ENCODE data around the gene KIRREL3. TPM values are rescaled to one million over a fixed set of nuclear protein-coding genes. Genes with fewer than 3 reads are reported as not detected.
A peak's percentile ranks its signal among the peaks of the same experiment; 100 is the strongest.

The KIRREL3 gene
- polyA plus RNA-seq, 1 of the 3 experiments (the other 2 are of a cell fraction): 3.7 TPM

- Histone ChIP-seq H3K36me3 (replicated peaks in 1 of 2; ENCODE audit: control insufficient read depth in 1 of 2, insufficient read depth in 2 of 2, low read length in 1 of 2) (no peaks in the 10 kb centered on the region), H3K79me2 (ENCODE audit: insufficient read depth) (no peaks in the 10 kb centered on the region), H3K4me3 (ENCODE audit: low read depth in 2 of 2, low read length in 1 of 2) (no peak overlapping the region), H3K9me2 (no peaks in the 10 kb centered on the region), H3K4me1 (ENCODE audit: control insufficient read depth in 1 of 2, insufficient read depth in 2 of 2, low read depth in 1 of 2, low read length in 1 of 2) (no peaks in the 10 kb centered on the region), H4K20me1 (ENCODE audit: insufficient read depth) (no peaks in the 10 kb centered on the region), H3F3A (replicated peaks; ENCODE audit: insufficient read depth) (no peaks in the 10 kb centered on the region), H2AFZ (ENCODE audit: low read depth) (no peak overlapping the region), H3K9me3 (no peaks in the 10 kb centered on the region), H3K27me3 (ENCODE audit: insufficient read depth) (no peaks in the 10 kb centered on the region), H3K9ac (no peak overlapping the region), H3K27ac (ENCODE audit: low read depth in 2 of 2, low read length in 1 of 2) (no peak overlapping the region), H3K4me2 (no peak overlapping the region)
- ChIA-PET POLR2A (no interaction called here), CTCF (interaction anchor here (1.1 to 2.1 kb wide), 2 partner anchors 162 to 398 kb away, joined by 3 to 8 read pairs; no protein-coding TSS in a partner anchor)
- DNase-seq: no peak
- TF ChIP-seq NRF1 (IDR thresholded peaks at IDR 0.05; ENCODE audit: low read depth, low read length) (no peak), PBX3 (IDR thresholded peaks at IDR 0.05) (no peak), FOXM1 (IDR thresholded peaks at IDR 0.05; ENCODE audit: low read depth) (no peak), CHD2 (IDR thresholded peaks at IDR 0.05; ENCODE audit: low read length, partially characterized antibody) (no peak), JUND (IDR thresholded peaks at IDR 0.05) (no peak), GABPA (IDR thresholded peaks at IDR 0.05; ENCODE audit: low read depth) (no peak), MAX (IDR thresholded peaks at IDR 0.05; ENCODE audit: low read depth) (no peak), POLR2AphosphoS5 (IDR thresholded peaks at IDR 0.05; ENCODE audit: low read depth, low read length) (no peak), GATA2 (CRISPR knock-in tag; IDR thresholded peaks at IDR 0.05) (no peak), RAD21 (IDR thresholded peaks at IDR 0.05; ENCODE audit: low read length) (no peak), EP300 (IDR thresholded peaks at IDR 0.05; ENCODE audit: borderline replicate concordance in 1 of 2, low read depth in 1 of 2, low read length in 1 of 2) (no peak), USF2 (IDR thresholded peaks at IDR 0.05; ENCODE audit: borderline replicate concordance, low read depth, low read length) (no peak), RXRA (IDR thresholded peaks at IDR 0.05; ENCODE audit: borderline replicate concordance, low read depth) (no peak)
- 73% methylated on average over 7 of the region's 7 CpGs for WGBS (ENCODE audit: low lambda C conversion rate)
These were observed 121.6 kb downstream of the KIRREL3 start for GRCh38 chr11:126878913-126879482.

- no peaks in the 10 kb centered on the region for H3K9me2 ChIP-seq
- H3K4me2 ChIP-seq: peak overlapping the region; percentile 37; the same call in 1 of the 2 replicates
These were observed 125.7 kb downstream of the KIRREL3 start for GRCh38 chr11:126874831-126875230.

More at GRCh38 chr11:126874831-126875230, 125.7 kb downstream of the KIRREL3 start:
- H3K36me3 ChIP-seq (replicated peaks in 1 of 2; ENCODE audit: control insufficient read depth in 1 of 2, insufficient read depth in 2 of 2, low read length in 1 of 2): no peaks in the 10 kb centered on the region
- DNase-seq: no peak
- H3K4me1 ChIP-seq (ENCODE audit: control insufficient read depth in 1 of 2, insufficient read depth in 2 of 2, low read depth in 1 of 2, low read length in 1 of 2): no peaks in the 10 kb centered on the region
- H3K9me3 ChIP-seq: no peaks in the 10 kb centered on the region
- no peaks in the 10 kb centered on the region for H4K20me1 ChIP-seq (ENCODE audit: insufficient read depth)
- H3F3A ChIP-seq (replicated peaks; ENCODE audit: insufficient read depth): no peaks in the 10 kb centered on the region
- no peaks in the 10 kb centered on the region for H3K27me3 ChIP-seq (ENCODE audit: insufficient read depth)
- WGBS (ENCODE audit: low lambda C conversion rate): 72% methylated on average over 5 of the region's 5 CpGs
- TF ChIP-seq CTCF (IDR thresholded peaks at IDR 0.05): peak; percentile 27
- peak; percentile 17; the same call in 1 of the 2 replicates for TF ChIP-seq SMC3 (IDR thresholded peaks at IDR 0.05; ENCODE audit: low read depth, low read length)
- peak; percentile 29 for TF ChIP-seq RAD21 (IDR thresholded peaks at IDR 0.05; ENCODE audit: low read length)
- no peak for TF ChIP-seq ZBTB33 (IDR thresholded peaks at IDR 0.05; ENCODE audit: borderline replicate concordance, low read depth)
- H3K79me2 ChIP-seq (ENCODE audit: insufficient read depth): no peaks in the 10 kb centered on the region
- ChIA-PET POLR2A (no interaction called here), CTCF (no interaction called here)
- no peak overlapping the region for H3K4me3 ChIP-seq (ENCODE audit: low read depth in 2 of 2, low read length in 1 of 2)
- H3K9ac ChIP-seq: no peak overlapping the region
- H3K27ac ChIP-seq (ENCODE audit: low read depth in 2 of 2, low read length in 1 of 2): no peak overlapping the region
- no peak overlapping the region for H2AFZ ChIP-seq (ENCODE audit: low read depth)

All from SK-N-SH (cell line).